ENCODE data around the gene GPR37.

GPR37 gene

DNA sequence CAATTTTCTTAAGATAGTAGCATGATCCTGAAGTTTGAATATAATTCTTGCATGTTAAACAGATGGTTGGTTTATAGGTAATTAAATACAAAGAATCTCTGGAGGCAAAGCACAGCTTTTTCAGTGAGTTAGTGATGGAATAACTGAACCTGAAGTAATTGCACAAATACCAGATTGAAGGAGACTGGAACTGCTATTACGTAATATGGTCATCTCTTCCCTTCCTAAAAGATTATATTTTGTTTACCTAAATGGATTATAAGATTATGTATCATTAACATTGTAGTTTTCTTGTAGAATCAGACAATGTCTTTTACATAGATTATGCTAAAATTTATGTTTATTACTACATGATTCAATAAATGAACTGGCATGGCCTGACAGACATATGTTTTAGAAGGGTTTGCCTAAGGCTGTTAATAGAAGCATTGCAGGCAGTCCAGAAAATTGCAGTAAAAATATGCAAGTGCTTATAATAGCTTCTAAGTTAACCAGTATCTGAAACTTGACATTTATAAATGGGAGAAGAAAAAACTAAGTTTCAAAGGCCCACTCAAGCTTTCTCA is 35.8 kb upstream of the GPR37 start:
- no peak for DNase-seq (ENCODE audit: low read depth)
- TF ChIP-seq, protein P1, sequence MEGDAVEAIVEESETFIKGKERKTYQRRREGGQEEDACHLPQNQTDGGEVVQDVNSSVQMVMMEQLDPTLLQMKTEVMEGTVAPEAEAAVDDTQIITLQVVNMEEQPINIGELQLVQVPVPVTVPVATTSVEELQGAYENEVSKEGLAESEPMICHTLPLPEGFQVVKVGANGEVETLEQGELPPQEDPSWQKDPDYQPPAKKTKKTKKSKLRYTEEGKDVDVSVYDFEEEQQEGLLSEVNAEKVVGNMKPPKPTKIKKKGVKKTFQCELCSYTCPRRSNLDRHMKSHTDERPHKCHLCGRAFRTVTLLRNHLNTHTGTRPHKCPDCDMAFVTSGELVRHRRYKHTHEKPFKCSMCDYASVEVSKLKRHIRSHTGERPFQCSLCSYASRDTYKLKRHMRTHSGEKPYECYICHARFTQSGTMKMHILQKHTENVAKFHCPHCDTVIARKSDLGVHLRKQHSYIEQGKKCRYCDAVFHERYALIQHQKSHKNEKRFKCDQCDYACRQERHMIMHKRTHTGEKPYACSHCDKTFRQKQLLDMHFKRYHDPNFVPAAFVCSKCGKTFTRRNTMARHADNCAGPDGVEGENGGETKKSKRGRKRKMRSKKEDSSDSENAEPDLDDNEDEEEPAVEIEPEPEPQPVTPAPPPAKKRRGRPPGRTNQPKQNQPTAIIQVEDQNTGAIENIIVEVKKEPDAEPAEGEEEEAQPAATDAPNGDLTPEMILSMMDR (conservative IDR thresholded peaks at IDR 0.05; ENCODE audit: low read depth, low read length) = no peak
- H3K4me3 ChIP-seq (ENCODE audit: low read length) = no peak overlapping the region

DNA sequence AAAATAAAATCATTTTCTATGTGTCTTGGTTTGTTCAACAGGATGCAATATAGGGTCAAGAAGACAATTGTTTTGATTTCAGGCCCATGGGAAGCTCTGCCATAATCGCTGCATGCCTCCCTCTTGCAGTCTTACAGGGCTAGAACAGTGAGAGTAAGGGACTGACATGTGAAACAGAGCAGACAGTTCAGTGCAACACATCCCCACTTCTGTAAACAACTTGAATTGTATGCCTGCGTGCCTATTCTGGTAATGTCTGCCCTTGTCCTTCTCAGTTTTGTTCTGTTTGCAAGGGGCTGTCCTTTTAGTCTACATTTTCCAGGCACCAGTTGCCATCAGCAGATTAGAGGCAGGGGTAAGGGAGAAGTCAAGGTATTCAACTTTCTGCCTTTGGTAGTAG is 34.8 kb upstream of the GPR37 start:
- H3K4me3 ChIP-seq (ENCODE audit: low read length) = no peak overlapping the region
- DNase-seq (ENCODE audit: low read depth) = no peak
- TF ChIP-seq, protein P1 (conservative IDR thresholded peaks at IDR 0.05; ENCODE audit: low read depth, low read length) = no peak

DNA sequence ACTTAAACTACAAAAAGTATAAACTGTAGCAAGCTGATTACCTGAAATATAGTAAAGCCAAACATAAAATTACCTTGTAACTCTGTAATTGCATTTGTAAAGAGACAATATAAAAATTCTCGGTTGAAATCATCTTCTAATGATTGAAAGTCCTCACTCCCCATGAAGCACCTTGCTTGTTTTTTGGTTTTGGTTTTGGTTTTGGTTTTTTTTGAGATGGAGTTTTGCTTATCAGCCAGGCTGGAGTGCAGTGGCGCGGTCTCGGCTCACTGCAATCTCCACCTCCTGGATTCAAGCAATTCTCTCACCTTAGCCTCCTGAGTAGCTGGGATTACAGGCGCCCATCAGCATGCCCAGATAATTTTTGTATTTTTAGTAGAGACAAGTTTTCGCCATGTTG is 33.9 kb upstream of the GPR37 start:
- TF ChIP-seq, protein P1 (conservative IDR thresholded peaks at IDR 0.05; ENCODE audit: low read depth, low read length) = no peak
- no peak for DNase-seq (ENCODE audit: low read depth)
- no peak overlapping the region for H3K4me3 ChIP-seq (ENCODE audit: low read length)

DNA sequence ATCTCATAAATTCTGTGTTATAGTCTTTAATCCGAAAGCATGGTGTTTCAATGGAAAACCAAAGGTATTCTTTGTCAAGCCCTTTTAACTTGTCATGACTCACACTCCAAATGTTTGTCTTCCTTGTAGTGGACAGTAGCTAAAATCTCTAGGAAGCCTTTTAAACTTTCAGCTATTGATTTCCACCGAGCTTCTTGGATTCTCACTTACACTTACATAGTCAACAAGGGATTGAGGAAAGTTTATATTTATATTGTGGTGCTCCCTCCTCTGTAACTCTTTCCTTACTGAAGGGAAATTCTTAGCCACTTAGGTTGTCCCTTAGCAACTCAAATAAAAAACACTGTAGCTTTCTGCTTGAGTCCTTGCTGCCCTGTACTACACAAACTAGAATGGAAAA is 31.2 kb upstream of the GPR37 start:
- no peak overlapping the region for H3K4me3 ChIP-seq (ENCODE audit: low read length)
- no peak for DNase-seq (ENCODE audit: low read depth)
- TF ChIP-seq, protein P1 (conservative IDR thresholded peaks at IDR 0.05; ENCODE audit: low read depth, low read length) = no peak

DNA sequence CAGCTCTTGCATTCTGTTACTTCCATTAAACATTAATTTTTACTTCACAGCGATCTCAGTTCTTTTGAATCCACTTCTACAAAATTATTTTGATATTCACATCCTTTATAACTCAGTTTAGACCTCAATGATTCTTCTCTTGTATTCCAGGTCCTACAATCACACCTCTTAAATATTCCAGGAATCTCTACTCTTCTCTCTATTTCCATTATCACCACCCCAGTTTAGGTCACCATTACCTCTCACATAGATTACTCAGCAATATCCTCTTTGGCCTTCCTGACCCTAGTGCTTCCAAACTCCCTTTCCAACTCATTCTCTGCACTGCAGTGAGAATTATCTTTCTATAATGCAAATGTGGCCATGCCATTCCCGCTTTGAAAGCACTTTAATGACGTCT is 27.1 kb upstream of the GPR37 start:
- TF ChIP-seq, protein P1 (conservative IDR thresholded peaks at IDR 0.05; ENCODE audit: low read depth, low read length) = no peak
- DNase-seq (ENCODE audit: low read depth) = no peak
- H3K4me3 ChIP-seq (ENCODE audit: low read length) = no peak overlapping the region

DNA sequence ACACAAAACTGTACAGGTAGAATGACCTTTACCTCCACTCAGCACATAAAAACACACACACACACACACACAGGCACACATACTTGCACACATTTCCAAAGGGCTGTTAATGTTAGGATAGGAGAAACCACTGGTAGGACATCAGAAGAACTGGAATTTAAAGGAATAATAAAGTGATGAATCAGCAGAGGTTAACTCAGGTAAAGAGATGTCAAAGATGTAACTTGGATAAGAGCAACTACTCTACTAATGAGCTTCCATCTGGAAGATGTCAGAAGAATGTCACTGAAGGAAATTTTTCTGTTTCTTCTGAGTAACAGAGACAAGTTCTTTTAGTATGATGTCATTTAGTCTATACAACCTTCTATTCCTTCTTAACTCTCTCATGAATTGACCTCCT is 26.4 kb upstream of the GPR37 start:
- no peak overlapping the region for H3K4me3 ChIP-seq (ENCODE audit: low read length)
- TF ChIP-seq, protein P1 (conservative IDR thresholded peaks at IDR 0.05; ENCODE audit: low read depth, low read length) = no peak
- DNase-seq (ENCODE audit: low read depth) = no peak

DNA sequence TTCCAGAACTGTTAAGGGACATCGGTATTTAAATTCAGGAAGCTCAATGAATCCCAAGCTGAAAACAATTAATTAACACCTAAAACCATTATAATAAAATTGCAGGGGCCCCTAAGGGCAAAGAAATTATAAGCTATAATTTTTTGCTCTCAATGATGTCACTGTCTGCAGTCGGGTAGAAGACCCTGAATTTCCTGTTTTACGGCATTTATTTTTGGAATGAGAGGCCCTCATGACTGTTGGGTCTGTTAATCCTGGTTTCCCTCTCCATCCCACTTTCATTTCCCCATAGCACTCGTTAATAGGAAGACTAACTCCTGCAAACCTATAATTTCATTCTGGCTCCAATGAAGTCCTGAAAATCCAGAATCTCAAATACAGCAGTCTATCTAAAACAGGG is 25.8 kb upstream of the GPR37 start:
- no peak overlapping the region for H3K4me3 ChIP-seq (ENCODE audit: low read length)
- TF ChIP-seq, protein P1 (conservative IDR thresholded peaks at IDR 0.05; ENCODE audit: low read depth, low read length) = no peak
- DNase-seq (ENCODE audit: low read depth) = no peak
